ENCODE measurements around the gene FAM8A1. TPM values are rescaled to one million over a fixed set of nuclear protein-coding genes. Genes with fewer than 3 reads are reported as not detected.

Gene FAM8A1
- total and polyA plus RNA-seq, 2 of the 13 experiments (the other 11 are each of a cell fraction or from before 2014, with no cell fraction given) = 30.5 to 34.3 TPM

- TF ChIP-seq NR0B2 (CRISPR knock-in tag; IDR thresholded peaks at IDR 0.05) (no peak), ZNF614 (CRISPR knock-in tag; IDR thresholded peaks at IDR 0.05; ENCODE audit: borderline replicate concordance) (peak; percentile 21; the same call in 1 of the 2 replicates), ARHGAP35 (CRISPR knock-in tag; IDR thresholded peaks at IDR 0.05; ENCODE audit: borderline replicate concordance) (no peak), PLRG1 (conservative IDR thresholded peaks at IDR 0.05) (no peak), ZSCAN30 (CRISPR knock-in tag; IDR thresholded peaks at IDR 0.05) (no peak), ZNF260 (CRISPR knock-in tag; IDR thresholded peaks at IDR 0.05; ENCODE audit: borderline replicate concordance, low read depth) (no peak), TBX3 (IDR thresholded peaks at IDR 0.05; ENCODE audit: borderline replicate concordance) (no peak), ZBTB7A (CRISPR knock-in tag; IDR thresholded peaks at IDR 0.05) (no peak), ZNF761 (CRISPR knock-in tag; conservative IDR thresholded peaks at IDR 0.05) (no peak), RFX1 (IDR thresholded peaks at IDR 0.05) (no peak), ZNF350 (CRISPR knock-in tag; IDR thresholded peaks at IDR 0.05; ENCODE audit: borderline replicate concordance, low read depth) (no peak), BHLHE40 (IDR thresholded peaks at IDR 0.05; ENCODE audit: low read length) (no peak), ETS1 (CRISPR knock-in tag; IDR thresholded peaks at IDR 0.05) (no peak), AHDC1 (CRISPR knock-in tag; IDR thresholded peaks at IDR 0.05; ENCODE audit: borderline replicate concordance) (no peak), ZNF784 (CRISPR knock-in tag; IDR thresholded peaks at IDR 0.05; ENCODE audit: borderline replicate concordance) (no peak), PBX3 (CRISPR knock-in tag; IDR thresholded peaks at IDR 0.05; ENCODE audit: borderline replicate concordance) (no peak), NFRKB (IDR thresholded peaks at IDR 0.05) (no peak), BCLAF1 (IDR thresholded peaks at IDR 0.05) (no peak), MBD4 (IDR thresholded peaks at IDR 0.05; ENCODE audit: borderline replicate concordance, low read length) (no peak)
Observed at GRCh38 chr6:17602888-17603287, 2.8 kb downstream of the FAM8A1 start (continued).
